Right atrium auricular region (tissue), 2 donors: ENCODE data around the gene YTHDC1. TPM values are rescaled to one million over a fixed set of nuclear protein-coding genes. Genes with fewer than 3 reads are reported as not detected.

Source experiments
- DNase-seq: peaks from one replicate; pipeline ENCODE4 v3.0.0-alpha.2; 2019; ENCODE audit warnings: low spot score
- H3K27ac ChIP-seq, 2 donors: fragments of 200-600 bp; sonication (generic); 1 replicate in 1 of 2; 2 replicates in 1 of 2; pipeline ENCODE4 v1.5.1; 2016 to 2019
- H3K27me3 ChIP-seq, 2 donors: fragments of 200-600 bp; sonication (generic); one replicate each; pipeline versions ENCODE4 v1.5.1 to v1.6.0; 2017 to 2019
- H3K36me3 ChIP-seq: fragments of 200-600 bp; sonication (generic); one replicate; pipeline ENCODE4 v1.5.1; 2016
- H3K4me1 ChIP-seq, 2 donors: fragments of 200-600 bp; sonication (generic); one replicate each; pipeline versions ENCODE4 v1.5.1 to v1.6.0; 2017 to 2019
- H3K4me3 ChIP-seq, 2 donors: fragments of 200-600 bp; sonication (generic); 1 replicate in 1 of 2; 2 replicates in 1 of 2; pipeline ENCODE4 v1.5.1; 2017 to 2019; ENCODE audit warnings: mild to moderate bottlenecking in 1 of 2, moderate library complexity in 1 of 2
- H3K9me3 ChIP-seq, 2 donors: fragments of 200-600 bp; sonication (generic); one replicate each; pipeline ENCODE4 v1.5.1; 2019
- CTCF ChIP-seq, 2 donors: fragments of 200-600 bp; sonication (generic); IDR thresholded peaks; one replicate each; pipeline ENCODE4 v1.5.1; 2019; ENCODE audit warnings: antibody characterized with exemption in 2 of 2
- total RNA-seq, 2 donors: library from RNA; depleted of rRNA; stranded (reverse); fragments of >200 nt; gene quantifications; one replicate each; pipeline ENCODE4 v1.1.0, GENCODE V29; 2016

The YTHDC1 gene
- total RNA-seq, 2 donors from 2014 or later = 32.6 to 35.6 TPM

- no peak overlapping the region for H3K27ac ChIP-seq
These were observed 25.2 kb downstream of the YTHDC1 start for GRCh38 chr4:68324519-68325262.

GRCh38 chr4:68319040-68319439 is 30.9 kb downstream of the YTHDC1 start:
- no peak for DNase-seq
- no peaks in the 10 kb centered on the region for H3K9me3 ChIP-seq
- no peaks in the 10 kb centered on the region for H3K4me1 ChIP-seq
- H3K4me3 ChIP-seq = no peak overlapping the region
- no peak overlapping the region for H3K27ac ChIP-seq
- no peak for TF ChIP-seq CTCF (IDR thresholded peaks at IDR 0.05)
- no peaks in the 10 kb centered on the region for H3K27me3 ChIP-seq
- H3K36me3 ChIP-seq = peaks cover 77% of the 10 kb centered on the region

More at GRCh38 chr4:68324519-68325262, 25.2 kb downstream of the YTHDC1 start:
- DNase-seq = no peak
- Histone ChIP-seq H3K36me3 (peaks cover 48% of the 10 kb centered on the region), H3K9me3 (no peaks in the 10 kb centered on the region), H3K27me3 (no peaks in the 10 kb centered on the region), H3K4me1 (peaks cover 0 to 6% of the 10 kb centered on the region in 2 donors), H3K4me3 (no peak overlapping the region)
- TF ChIP-seq CTCF (IDR thresholded peaks at IDR 0.05) = no peak

GRCh38 chr4:68316193-68316969 is 33.5 kb downstream of the YTHDC1 start:
- no peaks in the 10 kb centered on the region for H3K9me3 ChIP-seq
- DNase-seq = no peak
- TF ChIP-seq CTCF (IDR thresholded peaks at IDR 0.05) = no peak
- H3K4me1 ChIP-seq = no peaks in the 10 kb centered on the region
- no peaks in the 10 kb centered on the region for H3K27me3 ChIP-seq
- no peak overlapping the region for H3K4me3 ChIP-seq
- no peak overlapping the region for H3K27ac ChIP-seq
- H3K36me3 ChIP-seq = peaks cover 72% of the 10 kb centered on the region

DNA sequence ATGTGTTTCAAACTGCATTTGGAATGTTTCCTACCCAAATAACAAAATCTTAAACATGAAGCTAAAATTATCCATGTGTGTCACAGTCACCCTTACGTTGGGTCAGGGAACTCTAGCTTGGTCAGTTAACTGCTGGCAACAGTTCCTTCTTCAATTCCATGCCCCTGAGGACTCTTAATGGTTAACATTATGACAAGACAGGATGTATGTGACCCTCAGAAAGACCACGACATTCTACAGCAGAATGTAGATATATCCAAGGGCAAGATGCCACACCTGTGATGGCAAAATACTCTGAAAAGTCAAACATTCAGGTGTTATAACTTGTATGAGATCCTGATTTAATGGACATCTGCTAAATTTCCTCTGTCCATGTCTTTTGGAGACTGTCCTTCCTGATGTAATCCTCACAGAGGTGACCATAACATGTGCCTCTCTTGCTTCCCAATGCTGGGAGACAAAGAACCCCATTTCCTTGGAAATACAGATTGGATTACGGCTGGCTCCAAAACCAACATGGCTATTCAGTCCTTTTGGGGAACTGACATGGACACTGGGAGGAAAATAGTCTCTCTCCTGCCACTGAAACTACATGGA is 39.1 kb downstream of the YTHDC1 start:
- DNase-seq = no peak
- H3K4me1 ChIP-seq = no peaks in the 10 kb centered on the region
- no peak overlapping the region for H3K4me3 ChIP-seq
- no peak for TF ChIP-seq CTCF (IDR thresholded peaks at IDR 0.05)
- peaks cover 39% of the 10 kb centered on the region for H3K36me3 ChIP-seq
- no peak overlapping the region for H3K27ac ChIP-seq
- no peaks in the 10 kb centered on the region for H3K27me3 ChIP-seq
- H3K9me3 ChIP-seq = no peaks in the 10 kb centered on the region

DNA sequence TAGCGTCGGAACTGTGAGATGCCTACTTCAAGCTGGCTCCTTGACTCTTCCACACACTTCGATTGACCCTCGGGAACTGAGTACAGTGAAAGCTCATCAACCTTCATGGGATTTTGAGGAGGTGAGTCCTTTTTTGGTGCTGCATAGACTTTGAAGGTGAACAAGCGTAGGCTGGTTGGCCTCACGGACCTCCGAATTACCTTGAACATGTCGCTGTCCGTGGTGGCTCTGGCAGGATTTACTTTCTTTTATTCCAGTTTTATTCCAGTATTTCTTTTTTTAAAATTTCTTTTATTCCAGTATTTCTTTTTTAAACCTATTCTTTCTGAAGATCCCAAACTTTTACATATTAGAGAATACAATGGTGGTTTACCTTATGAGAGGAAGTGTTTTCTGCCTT is 45.2 kb downstream of the YTHDC1 start:
- H3K27ac ChIP-seq = no peak overlapping the region
- no peak for DNase-seq
- no peak for TF ChIP-seq CTCF (IDR thresholded peaks at IDR 0.05)
- no peaks in the 10 kb centered on the region for H3K27me3 ChIP-seq
- H3K36me3 ChIP-seq = no peaks in the 10 kb centered on the region
- no peaks in the 10 kb centered on the region for H3K9me3 ChIP-seq
- no peak overlapping the region for H3K4me3 ChIP-seq
- H3K4me1 ChIP-seq = no peaks in the 10 kb centered on the region
